ENCODE measurements around the gene MEN1. TPM values are rescaled to one million over a fixed set of nuclear protein-coding genes. Genes with fewer than 3 reads are reported as not detected.

Gene MEN1
- total and polyA plus RNA-seq, 2 of the 13 experiments (the other 11 are each of a cell fraction or from before 2014, with no cell fraction given): 20.5 to 27.3 TPM

- no peak for TF ChIP-seq MLXIP (CRISPR knock-in tag; IDR thresholded peaks at IDR 0.05; ENCODE audit: borderline replicate concordance)
- TF ChIP-seq DZIP1 (CRISPR knock-in tag; IDR thresholded peaks at IDR 0.05): peak; percentile 49; the same call in 1 of the 2 replicates
- TF ChIP-seq, protein P1, sequence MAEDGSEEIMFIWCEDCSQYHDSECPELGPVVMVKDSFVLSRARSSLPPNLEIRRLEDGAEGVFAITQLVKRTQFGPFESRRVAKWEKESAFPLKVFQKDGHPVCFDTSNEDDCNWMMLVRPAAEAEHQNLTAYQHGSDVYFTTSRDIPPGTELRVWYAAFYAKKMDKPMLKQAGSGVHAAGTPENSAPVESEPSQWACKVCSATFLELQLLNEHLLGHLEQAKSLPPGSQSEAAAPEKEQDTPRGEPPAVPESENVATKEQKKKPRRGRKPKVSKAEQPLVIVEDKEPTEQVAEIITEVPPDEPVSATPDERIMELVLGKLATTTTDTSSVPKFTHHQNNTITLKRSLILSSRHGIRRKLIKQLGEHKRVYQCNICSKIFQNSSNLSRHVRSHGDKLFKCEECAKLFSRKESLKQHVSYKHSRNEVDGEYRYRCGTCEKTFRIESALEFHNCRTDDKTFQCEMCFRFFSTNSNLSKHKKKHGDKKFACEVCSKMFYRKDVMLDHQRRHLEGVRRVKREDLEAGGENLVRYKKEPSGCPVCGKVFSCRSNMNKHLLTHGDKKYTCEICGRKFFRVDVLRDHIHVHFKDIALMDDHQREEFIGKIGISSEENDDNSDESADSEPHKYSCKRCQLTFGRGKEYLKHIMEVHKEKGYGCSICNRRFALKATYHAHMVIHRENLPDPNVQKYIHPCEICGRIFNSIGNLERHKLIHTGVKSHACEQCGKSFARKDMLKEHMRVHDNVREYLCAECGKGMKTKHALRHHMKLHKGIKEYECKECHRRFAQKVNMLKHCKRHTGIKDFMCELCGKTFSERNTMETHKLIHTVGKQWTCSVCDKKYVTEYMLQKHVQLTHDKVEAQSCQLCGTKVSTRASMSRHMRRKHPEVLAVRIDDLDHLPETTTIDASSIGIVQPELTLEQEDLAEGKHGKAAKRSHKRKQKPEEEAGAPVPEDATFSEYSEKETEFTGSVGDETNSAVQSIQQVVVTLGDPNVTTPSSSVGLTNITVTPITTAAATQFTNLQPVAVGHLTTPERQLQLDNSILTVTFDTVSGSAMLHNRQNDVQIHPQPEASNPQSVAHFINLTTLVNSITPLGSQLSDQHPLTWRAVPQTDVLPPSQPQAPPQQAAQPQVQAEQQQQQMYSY (CRISPR knock-in tag; IDR thresholded peaks at IDR 0.05): no peak
- no peak for TF ChIP-seq MYNN (CRISPR knock-in tag; IDR thresholded peaks at IDR 0.05; ENCODE audit: low read depth)
- peak; percentile 71; the same call in 1 of the 2 replicates for TF ChIP-seq ELF4 (CRISPR knock-in tag; IDR thresholded peaks at IDR 0.05; ENCODE audit: borderline replicate concordance)
- TF ChIP-seq ZBTB1 (CRISPR knock-in tag; IDR thresholded peaks at IDR 0.05; ENCODE audit: borderline replicate concordance): no peak
- no peak for TF ChIP-seq AGO2 (optimal IDR thresholded peaks at IDR 0.05; ENCODE audit: low read depth, low read length)
- TF ChIP-seq ZNF549 (CRISPR knock-in tag; IDR thresholded peaks at IDR 0.05): no peak
- 0 out of 2 replicates have a peak, but pooled peaks have one; percentile 18 for TF ChIP-seq ZNF329 (CRISPR knock-in tag; IDR thresholded peaks at IDR 0.05; ENCODE audit: low read depth)
- TF ChIP-seq, protein P2, sequence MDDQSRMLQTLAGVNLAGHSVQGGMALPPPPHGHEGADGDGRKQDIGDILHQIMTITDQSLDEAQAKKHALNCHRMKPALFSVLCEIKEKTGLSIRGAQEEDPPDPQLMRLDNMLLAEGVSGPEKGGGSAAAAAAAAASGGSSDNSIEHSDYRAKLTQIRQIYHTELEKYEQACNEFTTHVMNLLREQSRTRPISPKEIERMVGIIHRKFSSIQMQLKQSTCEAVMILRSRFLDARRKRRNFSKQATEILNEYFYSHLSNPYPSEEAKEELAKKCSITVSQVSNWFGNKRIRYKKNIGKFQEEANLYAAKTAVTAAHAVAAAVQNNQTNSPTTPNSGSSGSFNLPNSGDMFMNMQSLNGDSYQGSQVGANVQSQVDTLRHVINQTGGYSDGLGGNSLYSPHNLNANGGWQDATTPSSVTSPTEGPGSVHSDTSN (CRISPR knock-in tag; IDR thresholded peaks at IDR 0.05; ENCODE audit: borderline replicate concordance): no peak
- peak; percentile 84; the same call in 1 of the 2 replicates for TF ChIP-seq ZNF343 (CRISPR knock-in tag; IDR thresholded peaks at IDR 0.05)
- no peak for TF ChIP-seq ETV6 (CRISPR knock-in tag; conservative IDR thresholded peaks at IDR 0.05)
- no peak for TF ChIP-seq ZNF468 (CRISPR knock-in tag; IDR thresholded peaks at IDR 0.05)
- TF ChIP-seq SSRP1 (CRISPR knock-in tag; IDR thresholded peaks at IDR 0.05): no peak
- no peak for TF ChIP-seq NFIC (IDR thresholded peaks at IDR 0.05; ENCODE audit: low read length)
- TF ChIP-seq ZNF747 (CRISPR knock-in tag; IDR thresholded peaks at IDR 0.05; ENCODE audit: borderline replicate concordance): no peak
- no peak; the same call in 1 of the 2 replicates for TF ChIP-seq FOXC1 (CRISPR knock-in tag; IDR thresholded peaks at IDR 0.05; ENCODE audit: borderline replicate concordance)
- peak; percentile 87 for TF ChIP-seq GATAD1 (CRISPR knock-in tag; IDR thresholded peaks at IDR 0.05)
- TF ChIP-seq TARDBP (CRISPR knock-in tag; IDR thresholded peaks at IDR 0.05): peak; percentile 71
- TF ChIP-seq STAT5B (CRISPR knock-in tag; IDR thresholded peaks at IDR 0.05): no peak
Measured at GRCh38 chr11:64810271-64810890, at the start of gene MEN1 (continued).

Measured in HepG2 (cell line).